Suppressor macrophage treated with lipopolysaccharide for 1 hour (primary cell): Measurements from ENCODE around the gene CTRB1.
"Not testable (repeated sequence)": the region's sequence is repeated elsewhere in the genome, so short reads cannot be mapped to it uniquely, and the experiment has no call there.

Experiments used
- DNase-seq, 3 donors: peaks; one replicate each; pipeline ENCODE4 v3.0.0-alpha.2; 2020 to 2022

The CTRB1 gene

GRCh38 chr16:75204905-75205304, 13.9 kb upstream of the CTRB1 start:
- not testable (repeated sequence) for DNase-seq

DNA sequence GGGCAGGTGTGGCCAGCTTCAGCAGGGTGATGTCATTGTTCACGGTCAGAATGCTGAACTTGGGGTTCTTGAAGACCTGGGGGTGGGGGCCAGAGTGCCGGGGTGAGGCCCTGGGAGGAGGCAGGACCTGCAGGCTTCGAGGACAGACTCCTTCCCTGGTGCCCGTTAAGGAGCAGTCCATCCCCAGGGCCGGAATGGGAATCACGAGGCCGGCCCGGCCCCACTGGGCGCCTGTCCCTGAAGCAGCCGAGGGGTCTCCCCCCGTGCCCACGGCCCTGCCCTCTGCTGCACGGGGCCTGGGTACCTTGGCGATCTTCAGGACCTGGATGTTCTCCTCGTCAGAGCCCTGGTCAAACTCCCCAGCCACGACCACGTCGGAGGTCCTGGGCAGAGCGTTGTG, 13.3 kb upstream of the CTRB1 start:
- not testable (repeated sequence) for DNase-seq

GRCh38 chr16:75205961-75206748, 12.6 kb upstream of the CTRB1 start:
- DNase-seq = not testable (repeated sequence)

DNA sequence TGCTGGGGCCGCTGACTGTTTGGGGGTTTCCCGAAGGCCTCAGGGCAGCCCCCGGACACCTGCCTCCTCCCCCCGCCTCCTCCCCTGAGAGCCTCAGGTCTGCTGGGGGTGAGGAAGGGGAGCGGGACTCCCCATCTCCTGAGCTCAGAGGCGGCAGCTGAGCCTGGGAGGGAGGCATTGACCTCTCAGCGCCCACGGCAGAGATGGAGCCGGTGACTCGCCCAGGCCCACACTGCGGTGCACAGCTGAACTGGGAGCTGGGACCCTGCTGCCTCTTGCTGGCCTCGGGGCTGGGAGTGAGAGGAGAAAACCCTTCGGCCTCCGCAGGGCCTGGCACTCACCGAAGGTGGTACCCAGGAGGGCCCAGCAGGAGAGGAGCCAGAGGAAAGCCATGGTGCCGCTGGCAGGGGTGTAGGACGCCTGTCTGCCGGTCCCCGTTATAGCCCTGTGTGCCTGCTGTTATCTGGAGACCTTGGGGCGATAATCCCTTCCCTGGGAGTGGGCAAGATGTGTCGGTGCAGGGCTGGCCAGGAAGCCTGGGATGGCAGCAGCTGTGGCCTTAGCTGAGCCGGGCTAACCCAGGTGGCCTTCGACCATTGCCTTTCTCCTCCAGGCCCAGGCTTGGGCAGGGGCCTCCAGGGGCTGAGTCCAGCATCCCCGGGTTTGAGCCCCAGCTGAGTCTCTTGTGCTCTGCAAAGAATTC, 11.9 kb upstream of the CTRB1 start, which contains the start of gene CTRB2:
TSS of gene CTRB2 (minus strand) at position 413 of the 703 bp plus-strand sequence. CDS start at position 393, 20 bp downstream.
- DNase-seq = peak in 1 of 3 donors; percentile 21

DNA sequence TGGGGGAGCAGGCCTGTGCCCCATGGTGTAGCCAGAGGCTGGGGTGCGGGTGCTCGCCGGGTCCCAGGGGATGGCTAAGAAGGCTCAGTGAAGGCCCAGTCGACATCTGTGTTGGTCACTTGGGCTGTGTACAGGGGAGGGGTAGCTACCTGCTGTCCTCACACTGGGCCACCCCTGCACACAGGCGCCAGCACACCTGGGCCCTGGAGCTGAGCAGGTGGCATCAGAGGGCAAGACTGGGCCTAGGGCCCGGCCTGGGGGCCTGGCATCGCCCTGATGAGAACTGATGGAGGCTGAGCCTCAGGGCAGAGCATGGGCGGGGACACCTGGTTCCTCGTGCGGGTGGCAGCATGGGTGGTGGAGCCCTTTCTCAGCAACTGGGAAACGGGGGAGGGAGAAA, 11.0 kb upstream of the CTRB1 start:
- no peak for DNase-seq

DNA sequence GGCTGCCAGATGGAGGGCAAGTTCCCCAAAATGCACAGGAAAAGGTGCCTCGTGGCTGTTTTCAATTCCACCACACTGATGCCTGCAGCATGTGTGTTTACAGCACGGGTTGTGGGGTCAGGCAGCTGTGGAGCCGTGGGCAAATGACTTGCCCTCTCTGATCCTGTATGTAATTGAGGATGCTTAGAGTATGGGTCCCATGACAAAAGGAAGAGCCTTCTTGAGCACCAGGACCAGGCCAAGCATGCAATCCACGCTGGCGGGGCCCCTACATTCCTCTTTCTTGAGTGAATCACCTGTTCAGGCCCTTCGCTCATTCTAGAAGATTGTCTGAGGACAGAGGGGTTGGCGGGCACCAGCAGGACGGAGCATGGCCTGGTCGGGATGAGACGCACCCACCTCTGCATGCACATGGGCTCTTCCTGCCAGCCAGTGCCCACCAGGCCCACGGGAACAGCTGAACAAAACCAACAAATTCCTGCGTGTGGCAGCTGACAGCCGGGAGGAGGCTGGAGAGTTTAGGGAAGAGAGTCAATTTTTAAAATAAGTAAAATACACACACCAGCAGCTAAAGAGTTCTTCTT, 10.5 kb upstream of the CTRB1 start:
- DNase-seq = no peak

GRCh38 chr16:75208861-75209505, 9.8 kb upstream of the CTRB1 start:
- DNase-seq = no peak

DNA sequence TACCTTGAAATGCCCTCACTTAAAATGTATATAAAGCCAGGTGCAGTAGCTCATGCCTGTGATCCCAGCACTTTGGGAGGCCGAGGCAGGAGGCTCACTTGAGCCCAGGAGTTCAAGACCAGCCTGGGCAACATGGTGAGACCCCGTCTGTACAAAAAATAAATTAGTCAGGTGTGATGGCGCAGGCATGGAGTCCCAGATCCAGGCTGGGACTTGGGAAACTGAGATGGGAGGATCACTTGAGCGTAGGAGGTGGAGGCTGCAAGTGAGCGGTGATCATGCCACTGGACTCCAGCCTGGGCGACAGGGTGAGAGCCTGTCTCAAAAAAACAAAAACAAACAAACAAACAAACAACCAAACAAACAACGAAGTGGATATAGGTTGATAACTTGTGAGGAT, 9.3 kb upstream of the CTRB1 start:
- not testable (repeated sequence) for DNase-seq

GRCh38 chr16:75209944-75210343, 8.8 kb upstream of the CTRB1 start:
- DNase-seq = no peak

DNA sequence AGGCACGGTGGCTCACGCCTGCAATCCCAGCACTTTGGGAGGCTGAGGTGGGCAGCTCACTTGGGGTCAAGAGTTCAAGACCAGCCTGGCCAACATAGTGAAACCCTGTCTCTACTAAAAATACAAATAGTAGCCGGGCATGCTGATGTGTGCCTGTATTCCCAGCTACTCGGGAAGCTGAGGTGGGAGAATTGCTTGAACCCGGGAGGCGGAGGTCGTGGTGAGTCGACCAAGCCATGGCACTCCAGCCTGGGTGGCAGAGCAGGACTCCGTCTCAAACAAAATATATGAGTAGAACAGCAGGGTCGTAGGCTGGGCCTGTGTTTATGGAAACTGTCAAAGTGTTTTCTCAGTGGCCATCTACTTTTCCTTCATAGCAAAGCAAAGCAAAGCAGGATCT, 7.5 kb upstream of the CTRB1 start:
- not testable (repeated sequence) for DNase-seq

DNA sequence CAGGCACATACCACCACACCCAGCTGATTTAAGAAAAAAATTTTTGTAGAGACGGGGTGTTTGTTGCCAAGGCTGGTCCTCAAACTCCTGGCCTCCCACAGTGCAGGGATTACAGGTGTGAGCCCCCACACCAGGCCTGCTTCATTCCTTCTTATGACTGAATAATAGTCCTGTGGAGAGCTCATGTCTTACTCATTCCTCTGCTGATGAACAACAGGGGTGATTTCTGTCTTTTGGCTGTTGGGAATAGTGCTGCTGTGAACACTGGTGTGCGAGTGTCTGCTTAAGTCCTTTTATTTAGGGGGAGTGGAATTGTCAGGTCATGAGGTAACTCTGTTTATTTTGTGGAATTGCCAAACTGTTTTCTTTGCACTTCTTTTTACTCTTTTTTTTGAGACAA, 2.7 kb upstream of the CTRB1 start:
- no peak for DNase-seq

GRCh38 chr16:75216576-75216975, 2.2 kb upstream of the CTRB1 start:
- no peak for DNase-seq

GRCh38 chr16:75217389-75217851, 1.4 kb upstream of the CTRB1 start:
- no peak for DNase-seq

DNA sequence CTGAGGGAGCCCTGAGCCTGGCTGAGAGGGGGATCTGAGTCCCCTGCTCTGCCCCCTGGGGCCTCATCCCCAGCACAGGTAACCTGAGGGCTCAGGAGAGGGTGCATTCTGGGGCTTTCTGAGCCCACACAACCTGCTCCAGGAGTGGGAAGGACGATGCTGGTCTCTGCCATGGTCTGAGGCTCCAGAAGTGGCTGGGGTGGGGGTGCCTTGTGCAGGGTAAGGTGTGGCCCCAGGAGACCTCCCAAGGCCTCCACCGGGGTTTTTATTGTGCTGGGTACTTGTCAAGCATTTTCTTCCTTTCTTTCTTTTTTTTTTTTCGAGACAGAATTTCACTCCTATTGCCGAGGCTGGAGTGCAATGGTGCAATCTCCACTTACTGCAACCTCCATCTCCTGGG, 300 bp downstream of the CTRB1 start:
- no peak for DNase-seq

DNA sequence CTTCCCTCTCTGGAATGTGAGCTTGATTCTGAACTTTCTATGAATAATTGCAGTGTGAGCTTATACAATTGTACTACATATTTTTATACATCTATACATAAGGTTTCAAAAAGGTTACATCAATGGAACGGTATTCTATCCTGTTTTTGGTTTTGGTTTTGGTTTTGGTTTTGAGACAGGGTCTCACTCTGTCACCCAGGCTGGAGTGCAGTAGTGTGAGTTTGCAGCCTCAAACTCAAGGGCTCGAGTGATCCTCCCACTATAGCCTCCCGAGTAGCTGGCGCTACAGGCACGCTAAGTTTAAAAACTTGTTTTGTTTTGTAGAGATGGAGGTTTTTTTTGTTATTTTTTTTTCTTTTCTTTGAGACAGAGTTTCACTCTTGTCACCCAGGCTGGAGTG, 1.1 kb downstream of the CTRB1 start:
- peak in 1 of 3 donors; percentile 40 for DNase-seq

DNA sequence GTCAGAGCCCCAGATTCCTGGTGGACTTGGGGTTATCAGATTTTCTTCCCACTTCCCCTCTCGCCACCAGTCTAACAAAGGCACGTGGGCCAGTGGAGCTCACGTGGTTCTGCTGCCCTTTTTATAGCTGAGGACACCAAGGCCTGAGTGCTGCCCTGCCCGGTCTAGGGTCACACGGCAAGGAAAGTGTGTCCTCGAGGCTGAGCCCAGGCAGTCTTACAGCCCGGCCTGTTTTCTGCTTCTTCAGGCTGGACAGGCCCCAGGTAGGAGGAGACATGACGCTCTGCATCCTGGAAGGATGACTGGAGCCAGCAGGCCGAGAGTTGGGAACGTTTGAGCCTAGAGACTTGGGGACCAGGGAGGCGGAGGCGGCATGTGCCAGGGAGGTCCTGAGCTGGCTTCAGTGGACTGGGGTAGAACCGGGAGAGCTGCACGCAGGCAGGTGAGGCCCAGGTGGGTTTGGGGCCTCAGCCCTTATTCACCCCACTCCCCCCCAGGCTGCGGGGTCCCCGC, 3.5 kb downstream of the CTRB1 start:
- peak; percentile 31 to 46 (median 35) for DNase-seq

GRCh38 chr16:75223129-75223528, 4.3 kb downstream of the CTRB1 start:
- not testable (repeated sequence) for DNase-seq

GRCh38 chr16:75224306-75225082, 5.7 kb downstream of the CTRB1 start:
- no peak for DNase-seq

- DNase-seq = no peak
Measured at GRCh38 chr16:75225092-75225491, 6.3 kb downstream of the CTRB1 start.

DNA sequence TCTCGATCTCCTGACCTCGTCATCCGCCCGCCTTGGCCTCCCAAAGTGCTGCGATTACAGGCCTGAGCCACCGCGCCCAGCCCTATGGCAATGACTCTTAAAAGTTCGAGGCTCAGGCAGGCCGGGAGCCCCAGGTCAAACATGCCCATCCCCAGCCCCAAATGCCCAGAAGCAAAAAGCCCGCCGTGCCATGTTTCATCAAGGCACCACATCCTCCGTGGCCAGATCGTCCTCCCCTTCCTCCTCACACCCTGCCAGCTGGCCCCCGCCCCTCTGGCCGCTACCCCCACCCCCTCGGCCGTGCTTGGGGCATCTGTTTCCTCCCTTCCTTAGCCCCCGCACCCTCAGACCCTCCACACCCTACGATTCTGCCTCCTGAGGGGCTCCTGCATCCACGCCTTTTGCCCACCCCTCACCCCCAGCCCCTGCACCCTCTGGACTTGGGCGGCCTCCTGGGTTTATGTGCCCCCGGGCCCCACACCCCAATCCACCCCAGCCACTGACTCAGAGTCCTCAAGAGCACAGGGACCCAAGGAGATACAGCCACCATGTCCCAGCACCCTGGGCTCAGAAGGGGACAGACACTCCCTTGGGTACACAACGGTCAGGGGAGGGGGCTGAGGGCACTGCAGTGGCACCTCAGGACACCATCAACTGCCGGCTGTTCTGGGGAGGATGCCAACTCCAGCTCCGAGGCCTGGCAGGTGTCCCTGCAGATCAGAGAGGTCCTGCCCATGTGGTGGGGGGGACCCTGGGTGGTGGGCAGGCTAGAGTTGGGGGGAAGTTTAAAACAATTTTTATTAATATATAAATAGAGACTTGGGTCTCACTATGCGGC, 7.1 kb downstream of the CTRB1 start:
- DNase-seq = no peak
